IMR-90 (cell line): Measurements from ENCODE around the gene TIGD7. TPM values are rescaled to one million over a fixed set of nuclear protein-coding genes. Genes with fewer than 3 reads are reported as not detected.

Experiments
- CEBPB ChIP-seq: IDR thresholded peaks from 2 replicates; pipeline ENCODE4 v1.6.1; 2012; ENCODE audit warnings: low read depth, low read length, improper control_type of control experiment
- CTCF ChIP-seq: conservative IDR thresholded peaks from 2 replicates; pipeline ENCODE4 v1.5.1; 2012; ENCODE audit warnings: mild to moderate bottlenecking, low read depth, low read length, improper control_type of control experiment
- FOS ChIP-seq: fragments of 150-350 bp; IDR thresholded peaks from 2 replicates; pipeline ENCODE4 v1.6.1; 2016; ENCODE audit warnings: low read depth, low read length
- MAFK ChIP-seq: IDR thresholded peaks from 2 replicates; pipeline ENCODE4 v1.6.1; 2012; ENCODE audit warnings: low read depth, low read length, improper control_type of control experiment
- POLR2A ChIP-seq: IDR thresholded peaks from 2 replicates; pipeline ENCODE4 v1.6.1; 2012; ENCODE audit warnings: mild to moderate bottlenecking, low read depth, low read length
- RFX5 ChIP-seq: IDR thresholded peaks from 2 replicates; pipeline ENCODE4 v1.8.0; 2012; ENCODE audit warnings: low read depth, mild to moderate bottlenecking, low read length, moderate library complexity
- SMC3 ChIP-seq: fragments of 150-350 bp; IDR thresholded peaks from 2 replicates; pipeline ENCODE4 v1.6.1; 2016; ENCODE audit warnings: low read depth, mild to moderate bottlenecking, antibody characterized with exemption, low read length, moderate library complexity
- polyA plus RNA-seq, 3 experiments: library from polyadenylated mRNA; depleted of rRNA; stranded (reverse); fragments of >200 nt; gene quantifications; 2 replicates each; pipeline ENCODE4 v1.2.3, GENCODE V29; 2012; ENCODE audit warnings: low replicate concordance in 1 of 3
- total RNA-seq: library from RNA; depleted of rRNA; stranded (reverse); fragments of >200 nt; gene quantifications from 2 replicates; pipeline ENCODE4 v1.2.3, GENCODE V29; 2012

TIGD7 gene
- total and polyA plus RNA-seq, 2 of the 4 experiments (the other 2 are of a cell fraction), result 2.5 to 2.7 TPM

GRCh38 chr16:3305109-3306068 lies at the start of gene TIGD7, which contains the start of gene ZNF75A (continued):
- TF ChIP-seq CTCF, result 0 out of 2 replicates have a peak, but pooled peaks have one; percentile 4
- TF ChIP-seq CEBPB, result no peak
- no peak for TF ChIP-seq FOS
- no peak for TF ChIP-seq MAFK
- TF ChIP-seq POLR2A, result peak; percentile 89
- TF ChIP-seq SMC3, result no peak
- 0 out of 2 replicates have a peak, but pooled peaks have one; percentile 11 for TF ChIP-seq RFX5
